Activated CD8-positive, alpha-beta memory T cell treated with anti-CD3 and anti-CD28 coated beads for 36 hours (primary cell): ENCODE measurements around the gene DTX3L. TPM values are rescaled to one million over a fixed set of nuclear protein-coding genes. Genes with fewer than 3 reads are reported as not detected.

Source experiments
- CTCF ChIA-PET: fragments of 350-600 bp; sonication (Branson Sonifier 250); formaldehyde crosslinking; loops from one replicate; lab custom pipeline; 2021; ENCODE audit warnings: antibody characterized with exemption; lab: Charles Lee
- POLR2A ChIA-PET: fragments of 350-600 bp; sonication (Branson Sonifier 250); formaldehyde crosslinking; loops from one replicate; lab custom pipeline; 2021; ENCODE audit warnings: antibody characterized with exemption; lab: Charles Lee
- total RNA-seq, 2 experiments: library from RNA; stranded (reverse); gene quantifications; one replicate each; pipeline ENCODE4 v1.2.3, GENCODE V29; 2021

Gene DTX3L
- total RNA-seq, result 10 to 100 TPM; 19.1 to 21.1 TPM

DNA sequence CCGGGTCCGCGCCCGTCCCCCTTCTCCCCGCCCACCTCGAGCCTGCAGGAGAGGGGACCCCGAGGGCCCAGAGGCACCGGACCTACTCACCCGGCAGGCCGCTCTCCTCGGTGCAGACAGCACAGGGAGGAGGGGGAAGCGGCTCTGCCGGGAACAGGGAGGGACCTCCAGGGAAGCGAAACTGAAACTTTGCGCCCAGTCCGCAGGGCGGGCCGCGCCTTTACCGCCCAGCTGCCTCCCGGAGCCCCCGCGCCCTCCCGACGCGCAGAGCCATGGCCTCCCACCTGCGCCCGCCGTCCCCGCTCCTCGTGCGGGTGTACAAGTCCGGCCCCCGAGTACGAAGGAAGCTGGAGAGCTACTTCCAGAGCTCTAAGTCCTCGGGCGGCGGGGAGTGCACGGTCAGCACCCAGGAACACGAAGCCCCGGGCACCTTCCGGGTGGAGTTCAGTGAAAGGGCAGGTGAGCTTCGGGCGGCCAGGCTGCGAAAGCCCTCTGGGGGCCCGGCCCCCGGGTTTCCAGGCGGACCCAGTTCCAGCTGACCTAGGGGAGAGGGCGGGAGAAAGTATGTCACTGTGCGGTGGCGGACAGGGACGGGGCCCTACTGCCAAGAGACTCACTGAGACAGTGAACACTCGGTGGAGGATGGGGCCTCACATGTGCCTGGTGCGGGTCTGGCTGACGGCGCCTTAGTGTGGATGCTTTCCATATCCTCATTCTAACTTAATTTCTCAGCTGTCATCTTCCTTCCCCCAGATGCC is at the start of gene DTX3L, which contains the start of gene PARP9:
Gene DTX3L (plus strand): TSS at position 184 of the 758 bp plus-strand sequence. CDS start 89 bp downstream, at position 273.
Gene PARP9 (minus strand): TSS at position 146 of the 758 bp plus-strand sequence. CDS start 4,680 bp downstream, outside the sequence.
- POLR2A ChIA-PET, result interaction anchor here (1.1 to 1.5 kb wide), 3 partner anchors 13 to 116 kb away, joined by 4 to 14 read pairs (median 6); partner anchors contain the start of genes PARP14 and PARP15
- CTCF ChIA-PET, result interaction anchor here (0.8 to 4.1 kb wide), 4 partner anchors 9 to 115 kb away, joined by 3 to 22 read pairs (median 6); no protein-coding TSS in a partner anchor

GRCh38 chr3:122515020-122515468 is 49.1 kb upstream of the DTX3L start:
- ChIA-PET POLR2A (interaction anchor here (0.6 to 1.2 kb wide), 9 partner anchors 11 to 131 kb away, joined by 3 to 15 read pairs (median 4); partner anchors contain the start of genes FAM162A and WDR5B), CTCF (interaction anchor here (0.7 to 1.0 kb wide), 2 partner anchors 13 to 20 kb away, joined by 3 read pairs; no protein-coding TSS in a partner anchor)

DNA sequence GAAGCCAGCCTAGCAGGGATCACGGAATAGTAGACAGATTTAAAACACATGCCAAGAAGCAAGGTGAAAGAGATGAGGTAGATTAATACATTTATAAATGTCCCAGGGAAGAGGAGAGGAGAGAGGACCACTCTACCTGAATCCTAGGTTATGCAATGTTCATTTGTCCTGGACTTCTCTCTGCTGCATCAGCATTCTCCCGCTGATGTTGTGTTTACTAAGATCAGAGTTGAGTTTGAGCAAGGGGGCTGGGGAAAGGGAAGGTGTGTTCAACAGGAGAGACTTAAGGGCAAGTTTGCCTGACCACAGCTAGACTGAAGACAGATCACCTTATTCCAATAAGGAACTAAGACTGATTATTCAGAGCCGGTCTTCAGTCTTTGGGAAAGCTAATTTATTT is 48.3 kb upstream of the DTX3L start:
- POLR2A ChIA-PET, result no interaction called here

DNA sequence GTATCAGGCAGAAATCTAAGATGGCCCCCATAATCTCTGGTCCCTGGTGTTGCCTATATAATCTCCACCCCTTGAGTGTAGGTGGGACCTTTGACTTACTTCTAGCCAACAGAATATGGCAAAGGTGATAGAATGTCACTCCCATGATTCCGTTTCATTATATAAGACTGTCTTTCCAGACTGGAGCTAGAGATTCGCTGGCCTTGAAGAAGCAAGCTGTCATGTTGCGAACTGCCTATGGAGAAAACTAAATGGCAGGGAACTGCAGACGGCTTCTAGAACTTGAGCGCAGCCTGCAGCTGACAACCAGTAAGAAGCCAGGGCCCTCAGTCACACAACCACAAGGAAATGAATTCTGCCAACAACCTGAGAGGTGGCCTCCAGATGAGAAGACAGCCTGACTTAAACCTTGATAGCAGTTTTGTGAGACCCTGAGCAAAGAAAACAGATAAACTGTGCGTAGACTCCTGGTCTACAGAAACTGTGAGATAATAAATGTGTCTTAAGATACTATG is 47.2 kb upstream of the DTX3L start:
- CTCF ChIA-PET, result interaction anchor here (0.7 kb wide), 1 partner anchor 474 kb away, joined by 4 read pairs; no protein-coding TSS in a partner anchor

More for the DNA sequence above, 48.3 kb upstream of the DTX3L start:
- CTCF ChIA-PET, result no interaction called here

DNA sequence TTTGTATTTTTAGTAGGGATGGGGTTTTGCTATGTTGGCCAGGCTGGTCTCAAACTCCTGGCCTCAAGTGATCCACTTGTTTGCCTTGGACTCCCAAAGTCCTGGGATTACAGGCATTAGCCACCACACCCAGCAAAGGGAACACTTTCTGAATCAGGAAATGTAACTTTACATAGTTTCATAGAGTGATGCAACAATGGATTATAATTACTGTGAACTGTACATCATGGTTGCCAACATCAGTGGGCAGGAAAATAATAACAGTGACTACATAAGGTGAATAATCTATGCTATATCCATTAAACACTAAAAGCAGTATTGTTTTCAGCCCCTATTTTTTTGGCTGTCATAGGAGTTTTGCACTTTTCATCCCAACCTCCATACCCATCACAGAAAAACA is 44.4 kb upstream of the DTX3L start:
- ChIA-PET POLR2A (no interaction called here), CTCF (no interaction called here)

More for the DNA sequence above, 47.2 kb upstream of the DTX3L start:
- POLR2A ChIA-PET, result no interaction called here

- ChIA-PET POLR2A (no interaction called here), CTCF (no interaction called here)
Observed at GRCh38 chr3:122520861-122521260, 43.3 kb upstream of the DTX3L start.

- CTCF ChIA-PET, result no interaction called here
- POLR2A ChIA-PET, result no interaction called here
Observed at GRCh38 chr3:122523317-122523716, 40.8 kb upstream of the DTX3L start.

DNA sequence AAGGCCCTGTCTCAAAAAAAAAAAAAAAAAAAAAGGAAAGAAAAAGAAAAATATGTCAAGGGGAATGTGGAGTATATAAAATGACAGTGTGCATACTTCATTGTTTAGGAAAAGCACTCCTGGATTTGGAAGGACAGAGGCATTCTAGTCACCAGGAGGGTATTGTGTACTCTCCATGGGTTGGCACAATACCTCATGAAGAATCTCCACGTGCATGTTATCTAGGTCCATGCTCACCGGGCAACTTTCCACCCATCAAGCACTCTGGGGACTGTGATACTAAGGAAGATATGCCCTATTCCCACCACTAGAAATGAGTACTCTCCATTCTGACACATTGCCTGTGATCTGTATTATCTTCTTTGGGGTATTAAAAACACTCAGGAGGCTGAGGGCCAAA is 34.0 kb upstream of the DTX3L start:
- ChIA-PET POLR2A (no interaction called here), CTCF (no interaction called here)

GRCh38 chr3:122533480-122533879 is 30.7 kb upstream of the DTX3L start:
- ChIA-PET CTCF (interaction anchor here (1.1 kb wide), 1 partner anchor 146 kb away, joined by 5 read pairs; no protein-coding TSS in a partner anchor), POLR2A (interaction anchor here (2.0 kb wide), 1 partner anchor 19 kb away, joined by 15 read pairs; the partner anchor contains the start of gene KPNA1)

GRCh38 chr3:122533931-122534334 is 30.2 kb upstream of the DTX3L start:
- ChIA-PET CTCF (interaction anchor here (1.1 kb wide), 1 partner anchor 146 kb away, joined by 5 read pairs; no protein-coding TSS in a partner anchor), POLR2A (interaction anchor here (2.0 kb wide), 1 partner anchor 19 kb away, joined by 15 read pairs; the partner anchor contains the start of gene KPNA1)

GRCh38 chr3:122535964-122536631 is 28.0 kb upstream of the DTX3L start:
- CTCF ChIA-PET, result interaction anchor here (1.1 kb wide), 1 partner anchor 142 kb away, joined by 4 read pairs; no protein-coding TSS in a partner anchor
- POLR2A ChIA-PET, result no interaction called here

DNA sequence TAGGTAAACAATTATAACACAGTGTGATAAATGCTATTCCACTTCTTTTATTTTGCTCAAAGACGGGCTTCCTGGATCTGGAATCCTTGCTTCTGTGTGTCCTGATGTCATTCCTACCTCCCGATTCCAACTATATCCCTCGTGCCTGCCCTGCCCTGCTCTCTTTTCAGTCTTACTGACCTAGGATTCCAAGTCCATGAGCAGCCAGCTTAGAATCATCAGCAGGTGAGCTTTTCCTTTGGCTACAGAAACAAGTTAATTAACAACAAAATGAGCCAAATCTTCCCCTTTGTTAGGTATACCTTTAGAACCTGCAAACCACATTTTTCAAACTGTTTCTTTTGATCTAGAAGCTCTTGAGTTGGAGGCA is 27.5 kb upstream of the DTX3L start:
- ChIA-PET POLR2A (no interaction called here), CTCF (interaction anchor here (1.1 kb wide), 1 partner anchor 142 kb away, joined by 4 read pairs; no protein-coding TSS in a partner anchor)

DNA sequence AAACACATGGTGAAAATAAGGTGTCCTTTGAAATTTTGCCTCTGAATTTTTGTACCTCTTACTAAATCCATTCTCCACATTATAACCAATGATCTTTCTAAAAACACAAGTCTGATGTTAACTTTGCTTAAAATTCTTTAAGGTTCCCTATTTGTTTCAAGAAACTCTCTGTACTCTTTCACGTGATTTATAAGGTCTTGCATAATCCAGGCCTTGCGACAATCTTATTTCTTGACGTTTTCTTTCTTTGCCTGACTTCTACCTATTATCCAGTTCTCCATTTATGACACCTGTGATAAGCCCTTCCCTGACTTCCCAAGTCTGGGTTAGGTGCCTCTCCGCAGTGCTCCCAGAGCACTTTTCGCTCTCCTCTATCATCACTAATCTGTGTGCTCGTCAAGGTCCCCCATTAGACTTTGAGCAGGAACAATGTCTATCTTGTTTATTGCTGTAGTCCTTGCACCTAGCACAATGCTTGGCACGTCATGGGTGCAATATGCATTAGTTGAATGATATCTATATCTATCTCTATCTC is 25.1 kb upstream of the DTX3L start:
- ChIA-PET POLR2A (no interaction called here), CTCF (no interaction called here)

- ChIA-PET CTCF (interaction anchor here (1.1 to 1.4 kb wide), 2 partner anchors 14 to 38 kb away, joined by 3 read pairs; no protein-coding TSS in a partner anchor), POLR2A (no interaction called here)
Observed at GRCh38 chr3:122546151-122546550, 18.0 kb upstream of the DTX3L start.

- ChIA-PET CTCF (no interaction called here), POLR2A (no interaction called here)
Observed at GRCh38 chr3:122548076-122548475, 16.1 kb upstream of the DTX3L start.

- CTCF ChIA-PET, result no interaction called here
- POLR2A ChIA-PET, result no interaction called here
Observed at GRCh38 chr3:122548619-122549018, 15.5 kb upstream of the DTX3L start.

DNA sequence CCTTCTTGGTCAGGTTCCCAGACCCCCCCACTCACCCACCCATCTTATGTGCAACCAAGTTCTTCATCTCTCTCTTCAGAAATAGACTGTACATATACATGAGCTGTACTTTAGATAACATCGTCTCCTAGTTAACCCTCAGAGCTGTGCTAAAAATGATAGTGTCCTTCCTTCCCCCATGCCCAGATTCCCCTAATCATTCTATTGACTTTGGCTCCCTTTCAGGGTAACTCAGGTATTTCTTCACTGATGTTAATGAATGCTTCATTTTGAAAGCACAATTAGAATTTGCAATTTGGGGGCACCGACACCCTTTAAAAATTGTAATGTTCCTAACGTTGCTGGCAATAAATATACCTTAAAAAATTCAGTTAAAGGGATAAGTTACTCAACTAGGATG is 11.0 kb upstream of the DTX3L start:
- POLR2A ChIA-PET, result no interaction called here
- CTCF ChIA-PET, result no interaction called here

DNA sequence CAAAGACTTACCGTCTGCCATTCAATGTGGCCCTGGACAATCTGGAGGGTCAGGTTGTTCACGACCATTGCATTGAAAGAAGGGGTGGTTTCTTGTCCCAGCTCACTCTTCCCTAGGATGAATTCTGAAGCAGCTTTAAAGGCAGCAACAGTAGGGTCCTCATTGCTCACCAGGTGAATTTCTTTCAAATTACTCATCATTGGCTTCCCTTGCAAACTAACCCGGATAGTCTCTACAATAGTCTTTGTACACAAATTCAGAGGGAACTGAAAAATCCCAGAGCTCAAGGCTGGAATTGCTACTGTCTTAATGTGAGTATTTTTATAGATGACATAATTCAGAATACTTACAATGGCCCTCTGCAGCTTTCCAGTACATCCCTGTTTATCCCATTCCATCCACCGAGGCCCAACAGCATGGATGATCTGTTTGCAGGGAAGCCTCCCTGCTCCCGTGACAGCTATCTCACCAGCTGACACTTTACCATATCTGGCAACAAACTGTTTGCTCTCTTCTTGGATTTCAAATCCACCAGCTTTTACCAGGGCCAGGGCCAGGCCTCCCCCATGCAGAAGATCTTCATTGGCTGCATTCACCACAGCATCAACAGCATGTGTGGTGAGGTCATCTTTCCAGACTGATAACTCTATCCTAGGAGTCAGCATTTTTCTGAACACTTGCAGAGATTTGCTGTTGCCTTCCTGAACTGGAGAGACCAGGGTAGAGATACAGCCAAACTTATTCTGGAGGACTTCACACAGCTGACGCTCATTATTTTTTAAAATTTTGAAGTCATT is 8.7 kb upstream of the DTX3L start:
- ChIA-PET CTCF (interaction anchor here (8.8 kb wide), 1 partner anchor 124 kb away, joined by 69 read pairs; the partner anchor contains the start of gene PARP14), POLR2A (no interaction called here)
